ENCODE results near the gene NEDD4L.
A peak's percentile ranks its signal among the peaks of the same experiment; 100 is the strongest.

NEDD4L gene

GRCh38 chr18:58116818-58117217 lies 72.8 kb downstream of the NEDD4L start:
- no peak overlapping the region for H3K4me3 ChIP-seq (ENCODE audit: low read depth, low read length)
- DNase-seq (ENCODE audit: low read depth), result no peak
- in situ Hi-C loops (cut with HindIII; ENCODE audit: low sequenced_read_pairs), result no loop called here
- TF ChIP-seq CTCF (IDR thresholded peaks at IDR 0.05; ENCODE audit: low read depth, low read length, missing control alignments), result no peak

GRCh38 chr18:58117786-58118403 lies 73.9 kb downstream of the NEDD4L start:
- no peak for TF ChIP-seq CTCF (IDR thresholded peaks at IDR 0.05; ENCODE audit: low read depth, low read length, missing control alignments)
- peak; percentile 49 for DNase-seq (ENCODE audit: low read depth)
- in situ Hi-C loops (cut with HindIII; ENCODE audit: low sequenced_read_pairs), result no loop called here

GRCh38 chr18:58118536-58118935 lies 74.5 kb downstream of the NEDD4L start:
- no peak for DNase-seq (ENCODE audit: low read depth)
- in situ Hi-C loops (cut with HindIII; ENCODE audit: low sequenced_read_pairs), result no loop called here
- H3K4me3 ChIP-seq (ENCODE audit: low read depth, low read length), result no peak overlapping the region
- no peak for TF ChIP-seq CTCF (IDR thresholded peaks at IDR 0.05; ENCODE audit: low read depth, low read length, missing control alignments)

More at GRCh38 chr18:58117786-58118403, 73.9 kb downstream of the NEDD4L start:
- no peak overlapping the region for H3K4me3 ChIP-seq (ENCODE audit: low read depth, low read length)

GRCh38 chr18:58119819-58120218 lies 75.8 kb downstream of the NEDD4L start:
- H3K4me3 ChIP-seq (ENCODE audit: low read depth, low read length), result no peak overlapping the region
- no peak for TF ChIP-seq CTCF (IDR thresholded peaks at IDR 0.05; ENCODE audit: low read depth, low read length, missing control alignments)
- DNase-seq (ENCODE audit: low read depth), result no peak
- in situ Hi-C loops (cut with HindIII; ENCODE audit: low sequenced_read_pairs), result no loop called here

- in situ Hi-C loops (cut with HindIII; ENCODE audit: low sequenced_read_pairs), result no loop called here
- no peak for DNase-seq (ENCODE audit: low read depth)
- no peak for TF ChIP-seq CTCF (IDR thresholded peaks at IDR 0.05; ENCODE audit: low read depth, low read length, missing control alignments)
- no peak overlapping the region for H3K4me3 ChIP-seq (ENCODE audit: low read depth, low read length)
Observed at GRCh38 chr18:58124475-58124874, 80.4 kb downstream of the NEDD4L start.

GRCh38 chr18:58125183-58125582 lies 81.2 kb downstream of the NEDD4L start:
- no peak for DNase-seq (ENCODE audit: low read depth)
- H3K4me3 ChIP-seq (ENCODE audit: low read depth, low read length), result no peak overlapping the region
- in situ Hi-C loops (cut with HindIII; ENCODE audit: low sequenced_read_pairs), result no loop called here
- no peak for TF ChIP-seq CTCF (IDR thresholded peaks at IDR 0.05; ENCODE audit: low read depth, low read length, missing control alignments)

Measured in astrocyte of the cerebellum (primary cell).